Lower leg skin (tissue), 4 donors: ENCODE measurements around the gene MYO9B. TPM values are rescaled to one million over a fixed set of nuclear protein-coding genes. Genes with fewer than 3 reads are reported as not detected.

Source experiments
- DNase-seq, 2 donors: peaks; one replicate each; pipeline ENCODE4 v3.0.0-alpha.2; 2019; ENCODE audit warnings: low spot score in 2 of 2
- H3K4me3 ChIP-seq: fragments of 200-600 bp; sonication (generic); 2 replicates; pipeline ENCODE4 v1.5.1; 2017; ENCODE audit warnings: mild to moderate bottlenecking, low read depth; ENCODE audit not compliant: poor library complexity, severe bottlenecking
- CTCF ChIP-seq, 3 donors: fragments of 450-650 bp; IDR thresholded peaks; one replicate each; pipeline ENCODE4 v1.5.1; 2016; ENCODE audit warnings: antibody characterized with exemption in 3 of 3, mild to moderate bottlenecking in 3 of 3, moderate library complexity in 2 of 3
- POLR2A ChIP-seq, 2 donors: fragments of 450-650 bp; IDR thresholded peaks; one replicate each; pipeline ENCODE4 v1.6.1; 2016 to 2017; ENCODE audit warnings: antibody characterized with exemption in 2 of 2, mild to moderate bottlenecking in 1 of 2, moderate library complexity in 1 of 2
- WGBS, 2 donors: methylation state at CpG; one replicate each; pipeline ENCODE4 v1.1.5; 2018; 5-methylcytosine and 5-hydroxymethylcytosine counted together
- intact Hi-C: fragments of 100-400 bp; cut with DNase I; formaldehyde crosslinking; loops from one replicate; pipeline ENCODE4 v1.15.0; 2023; ENCODE audit warnings: low total_unique reads
- total RNA-seq, 4 donors: library from RNA; depleted of rRNA; stranded (reverse); fragments of >200 nt; gene quantifications; one replicate each; pipeline ENCODE4 v1.1.0, GENCODE V29; 2016

MYO9B gene
- total RNA-seq, 4 donors from 2014 or later, result 29.2 to 63.1 (median 43.5) TPM

- 80 to 83% methylated on average over 18 of the region's 18 CpGs for WGBS, 2 donors
- DNase-seq, result no peak
- H3K4me3 ChIP-seq, result no peak overlapping the region
- TF ChIP-seq CTCF (IDR thresholded peaks at IDR 0.05) (no peak), POLR2A (IDR thresholded peaks at IDR 0.05) (no peak)
- intact Hi-C loops, result no loop called here
Measured at GRCh38 chr19:17236811-17237543, 161.4 kb downstream of the MYO9B start.

GRCh38 chr19:17237747-17238706 is 162.4 kb downstream of the MYO9B start:
- no peak for TF ChIP-seq CTCF (IDR thresholded peaks at IDR 0.05)
- no peak for TF ChIP-seq POLR2A (IDR thresholded peaks at IDR 0.05)
- WGBS, 2 donors, result 88 to 91% methylated on average over 13 of the region's 13 CpGs
- no peak for DNase-seq
- intact Hi-C loops, result no loop called here
- no peak overlapping the region for H3K4me3 ChIP-seq

GRCh38 chr19:17240062-17240752 is 164.6 kb downstream of the MYO9B start:
- WGBS, 2 donors, result 72 to 74% methylated on average over 24 of the region's 24 CpGs
- TF ChIP-seq POLR2A (IDR thresholded peaks at IDR 0.05), result no peak
- TF ChIP-seq CTCF (IDR thresholded peaks at IDR 0.05), result no peak
- no peak overlapping the region for H3K4me3 ChIP-seq
- DNase-seq, result no peak
- intact Hi-C loops, result no loop called here

- H3K4me3 ChIP-seq, result no peak overlapping the region
- DNase-seq, result no peak
- intact Hi-C loops, result no loop called here
- 97% methylated on average over 5 to 6 of the region's 6 CpGs for WGBS, 2 donors
- TF ChIP-seq CTCF (IDR thresholded peaks at IDR 0.05) (no peak), POLR2A (IDR thresholded peaks at IDR 0.05) (no peak)
Measured at GRCh38 chr19:17240826-17241399, 165.3 kb downstream of the MYO9B start.

GRCh38 chr19:17242431-17243208 is 167.0 kb downstream of the MYO9B start:
- intact Hi-C loops, result no loop called here
- H3K4me3 ChIP-seq, result no peak overlapping the region
- no peak for DNase-seq
- TF ChIP-seq CTCF (IDR thresholded peaks at IDR 0.05) (no peak), POLR2A (IDR thresholded peaks at IDR 0.05) (no peak)
- WGBS, 2 donors, result 61 to 73% methylated on average over 4 to 8 of the region's 8 CpGs
